OCI-LY7 (cell line): ENCODE results near the gene OVCA2. TPM values are rescaled to one million over a fixed set of nuclear protein-coding genes. Genes with fewer than 3 reads are reported as not detected.

Experiments
- BruUV-seq: library from RNA; stranded (reverse); fragments of 400-500 nt; replicated peaks from 2 replicates; lab custom pipeline; 2021; lab: Mats Ljungman, UMichigan
- CTCF ChIA-PET: fragments of 300-600 bp; sonication (Branson Sonifier 250); formaldehyde crosslinking; loops from one replicate; lab custom pipeline; 2022; ENCODE audit warnings: antibody characterized with exemption; ENCODE audit not compliant: unreplicated experiment; lab: Charles Lee
- POLR2A ChIA-PET: fragments of 300-600 bp; sonication (Branson Sonifier 250); formaldehyde crosslinking; loops from one replicate; lab custom pipeline; 2022; ENCODE audit warnings: antibody characterized with exemption; lab: Charles Lee
- DNase-seq: peaks from one replicate; pipeline ENCODE4 v3.0.0-alpha.2; 2015; ENCODE audit warnings: low spot score
- H2AFZ ChIP-seq: fragments of 200-600 bp; sonication (generic), shearing (Covaris generic); 2 replicates; pipeline ENCODE4 v1.6.1; 2014; ENCODE audit warnings: mild to moderate bottlenecking, antibody characterized with exemption, low read length, moderate library complexity
- H3K27ac ChIP-seq: fragments of 200-600 bp; sonication (generic); 2 replicates; pipeline ENCODE4 v1.5.1; 2014; ENCODE audit warnings: mixed run types, low read depth, mild to moderate bottlenecking, moderate library complexity, low read length, inconsistent platforms; ENCODE audit not compliant: poor library complexity, severe bottlenecking
- H3K36me3 ChIP-seq: fragments of 200-600 bp; sonication (generic); 2 replicates; pipeline ENCODE4 v1.6.1; 2014; ENCODE audit warnings: mild to moderate bottlenecking, antibody characterized with exemption, low read length, moderate library complexity, mixed read lengths; ENCODE audit not compliant: insufficient read depth
- H3K4me1 ChIP-seq: fragments of 200-600 bp; sonication (generic); 2 replicates; pipeline ENCODE4 v1.5.1; 2014; ENCODE audit warnings: mild to moderate bottlenecking, low read length; ENCODE audit not compliant: insufficient read depth, poor library complexity, severe bottlenecking
- H3K4me2 ChIP-seq: fragments of 200-600 bp; sonication (generic); 2 replicates; pipeline ENCODE4 v1.6.1; 2014; ENCODE audit warnings: mild to moderate bottlenecking, low read length
- H3K4me3 ChIP-seq: fragments of 200-600 bp; sonication (generic); 2 replicates; pipeline ENCODE4 v1.5.1; 2014; ENCODE audit warnings: mild to moderate bottlenecking, low read depth, low read length; ENCODE audit not compliant: poor library complexity, severe bottlenecking
- H3K79me2 ChIP-seq: fragments of 200-600 bp; sonication (generic); 2 replicates; pipeline ENCODE4 v1.6.1; 2016; ENCODE audit warnings: low read depth, mild to moderate bottlenecking, low read length, moderate library complexity, mixed read lengths; ENCODE audit not compliant: insufficient read depth
- H3K9me2 ChIP-seq: fragments of 200-600 bp; sonication (generic); 2 replicates; pipeline ENCODE4 v1.6.1; 2016; ENCODE audit warnings: mild to moderate bottlenecking, low read length, mixed read lengths; ENCODE audit not compliant: insufficient read depth
- H3K9me3 ChIP-seq: fragments of 200-600 bp; sonication (generic); 2 replicates; pipeline ENCODE4 v1.6.1; 2014; ENCODE audit warnings: mild to moderate bottlenecking, mixed run types, low read length, mixed read lengths
- H4K20me1 ChIP-seq: fragments of 200-600 bp; sonication (generic); 2 replicates; pipeline ENCODE4 v1.6.1; 2014; ENCODE audit warnings: mild to moderate bottlenecking, antibody characterized with exemption, low read length, moderate library complexity, mixed read lengths; ENCODE audit not compliant: insufficient read depth
- CTCF ChIP-seq: fragments of 200-600 bp; sonication (generic); conservative IDR thresholded peaks from 2 replicates; pipeline ENCODE4 v1.5.1; 2014; ENCODE audit warnings: mild to moderate bottlenecking, antibody characterized with exemption, low read length, moderate library complexity, mixed read lengths
- EZH2phosphoT487 ChIP-seq: fragments of 200-600 bp; sonication (generic); IDR thresholded peaks from 2 replicates; pipeline ENCODE4 v1.6.1; 2018; ENCODE audit warnings: low read depth, borderline replicate concordance, mild to moderate bottlenecking, mixed run types, antibody characterized with exemption, low read length, moderate library complexity, mixed read lengths
- intact Hi-C: fragments of 100-400 bp; cut with micrococcal nuclease; formaldehyde crosslinking; loops from one replicate; pipeline ENCODE4 v1.10.0; 2022; ENCODE audit not compliant: unreplicated experiment
- total RNA-seq, 2 experiments: library from RNA; depleted of rRNA in 1 of 2; stranded (reverse); fragments of >200 nt in 1 of 2; shearing (Covaris generic) in 1 of 2; gene quantifications; 2 replicates each; pipeline ENCODE4 v1.2.3, GENCODE V29; 2014 to 2022

The OVCA2 gene
- total RNA-seq, 2 experiments from 2014 or later = 21.9 to 24.0 TPM

DNA sequence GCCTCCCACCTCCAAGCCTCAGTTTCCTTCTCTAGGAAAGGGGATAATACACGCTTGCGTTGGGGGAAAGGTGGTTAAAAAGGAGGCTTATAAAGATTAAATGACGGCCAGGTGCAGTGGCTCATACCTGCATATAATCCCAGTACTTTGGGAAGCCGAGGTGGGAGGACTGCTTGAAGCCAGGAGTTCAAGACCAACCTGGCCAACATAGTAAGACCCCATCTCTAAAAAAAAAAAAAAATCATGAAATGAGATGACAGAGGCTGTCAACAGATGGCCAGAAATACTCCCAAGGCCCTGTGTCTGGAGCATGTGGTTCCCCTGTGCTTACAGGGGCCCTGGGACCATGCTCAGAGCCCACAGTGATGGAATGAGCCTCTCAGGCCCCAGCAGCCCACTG is 47.1 kb upstream of the OVCA2 start:
- no peak overlapping the region for H3K27ac ChIP-seq
- no peak for DNase-seq
- H3K4me2 ChIP-seq = no peak overlapping the region
- no peak overlapping the region for H2AFZ ChIP-seq
- POLR2A ChIA-PET = no interaction called here
- no peaks in the 10 kb centered on the region for H3K9me3 ChIP-seq
- intact Hi-C loops = no loop called here
- H3K9me2 ChIP-seq = no peaks in the 10 kb centered on the region
- H4K20me1 ChIP-seq = no peaks in the 10 kb centered on the region
- TF ChIP-seq CTCF (no peak), EZH2phosphoT487 (no peak)
- no TSS peak for BruUV-seq
- no peaks in the 10 kb centered on the region for H3K4me1 ChIP-seq
- H3K4me3 ChIP-seq = no peak overlapping the region
- H3K79me2 ChIP-seq = no peaks in the 10 kb centered on the region
- no peaks in the 10 kb centered on the region for H3K36me3 ChIP-seq
- CTCF ChIA-PET = interaction anchor here (0.5 kb wide), 1 partner anchor 15 kb away, joined by 3 read pairs; no protein-coding TSS in a partner anchor

GRCh38 chr17:1995321-1995892 is 46.4 kb upstream of the OVCA2 start:
- POLR2A ChIA-PET = no interaction called here
- H3K36me3 ChIP-seq = no peaks in the 10 kb centered on the region
- no peak overlapping the region for H3K27ac ChIP-seq
- H4K20me1 ChIP-seq = no peaks in the 10 kb centered on the region
- no peak overlapping the region for H3K4me3 ChIP-seq
- no peak for DNase-seq
- no TSS peak for BruUV-seq
- no peaks in the 10 kb centered on the region for H3K9me2 ChIP-seq
- CTCF ChIA-PET = interaction anchor here (0.5 to 0.6 kb wide), 2 partner anchors 16 to 79 kb away, joined by 3 read pairs; no protein-coding TSS in a partner anchor
- no peaks in the 10 kb centered on the region for H3K9me3 ChIP-seq
- no peak overlapping the region for H2AFZ ChIP-seq
- intact Hi-C loops = no loop called here
- no peaks in the 10 kb centered on the region for H3K4me1 ChIP-seq
- no peaks in the 10 kb centered on the region for H3K79me2 ChIP-seq
- H3K4me2 ChIP-seq = no peak overlapping the region
- TF ChIP-seq CTCF (no peak), EZH2phosphoT487 (no peak)
